ENCODE results near the gene UPP1.
"Not testable (repeated sequence)": the region's sequence is repeated elsewhere in the genome, so short reads cannot be mapped to it uniquely, and the experiment has no call there.

Gene UPP1

GRCh38 chr7:48063985-48064384 lies 25.1 kb upstream of the UPP1 start:
- no peak for TF ChIP-seq CTCF (conservative IDR thresholded peaks at IDR 0.05; ENCODE audit: low read length)
- H3K4me3 ChIP-seq (ENCODE audit: low read length): no peak overlapping the region
- DNase-seq (ENCODE audit: low read depth): no peak

- no peak overlapping the region for H3K4me3 ChIP-seq (ENCODE audit: low read length)
- no peak for TF ChIP-seq CTCF (conservative IDR thresholded peaks at IDR 0.05; ENCODE audit: low read length)
- DNase-seq (ENCODE audit: low read depth): no peak
These were observed 21.6 kb upstream of the UPP1 start for GRCh38 chr7:48067475-48067874.

- no peak overlapping the region for H3K4me3 ChIP-seq (ENCODE audit: low read length)
- peak; percentile 44 for DNase-seq (ENCODE audit: low read depth)
- no peak for TF ChIP-seq CTCF (conservative IDR thresholded peaks at IDR 0.05; ENCODE audit: low read length)
These were observed 14.8 kb upstream of the UPP1 start for GRCh38 chr7:48074204-48074654.

- H3K4me3 ChIP-seq (ENCODE audit: low read length): no peak overlapping the region
- TF ChIP-seq CTCF (conservative IDR thresholded peaks at IDR 0.05; ENCODE audit: low read length): no peak
- DNase-seq (ENCODE audit: low read depth): no peak
These were observed 11.6 kb upstream of the UPP1 start for GRCh38 chr7:48077423-48077822.

GRCh38 chr7:48078470-48078869 lies 10.6 kb upstream of the UPP1 start:
- no peak for TF ChIP-seq CTCF (conservative IDR thresholded peaks at IDR 0.05; ENCODE audit: low read length)
- DNase-seq (ENCODE audit: low read depth): peak; percentile 31
- no peak overlapping the region for H3K4me3 ChIP-seq (ENCODE audit: low read length)

GRCh38 chr7:48082378-48082777 lies 6.7 kb upstream of the UPP1 start:
- not testable (repeated sequence) for H3K4me3 ChIP-seq (ENCODE audit: low read length); DNase-seq (ENCODE audit: low read depth)

GRCh38 chr7:48083114-48083830 lies 5.8 kb upstream of the UPP1 start:
- H3K4me3 ChIP-seq (ENCODE audit: low read length): no peak overlapping the region
- no peak for TF ChIP-seq CTCF (conservative IDR thresholded peaks at IDR 0.05; ENCODE audit: low read length)
- peak; percentile 65 for DNase-seq (ENCODE audit: low read depth)
